NCI-H1694 treated with DMSO at 0.1 percent for 48 hours (cell line): Measurements from ENCODE around the gene TMEM52.
"Not testable (repeated sequence)": the region's sequence is repeated elsewhere in the genome, so short reads cannot be mapped to it uniquely, and the experiment has no call there.

Experiments
- DNase-seq: peaks from one replicate; lab custom pipeline; 2025; lab: John Stamatoyannopoulos, UW

Gene TMEM52

DNA sequence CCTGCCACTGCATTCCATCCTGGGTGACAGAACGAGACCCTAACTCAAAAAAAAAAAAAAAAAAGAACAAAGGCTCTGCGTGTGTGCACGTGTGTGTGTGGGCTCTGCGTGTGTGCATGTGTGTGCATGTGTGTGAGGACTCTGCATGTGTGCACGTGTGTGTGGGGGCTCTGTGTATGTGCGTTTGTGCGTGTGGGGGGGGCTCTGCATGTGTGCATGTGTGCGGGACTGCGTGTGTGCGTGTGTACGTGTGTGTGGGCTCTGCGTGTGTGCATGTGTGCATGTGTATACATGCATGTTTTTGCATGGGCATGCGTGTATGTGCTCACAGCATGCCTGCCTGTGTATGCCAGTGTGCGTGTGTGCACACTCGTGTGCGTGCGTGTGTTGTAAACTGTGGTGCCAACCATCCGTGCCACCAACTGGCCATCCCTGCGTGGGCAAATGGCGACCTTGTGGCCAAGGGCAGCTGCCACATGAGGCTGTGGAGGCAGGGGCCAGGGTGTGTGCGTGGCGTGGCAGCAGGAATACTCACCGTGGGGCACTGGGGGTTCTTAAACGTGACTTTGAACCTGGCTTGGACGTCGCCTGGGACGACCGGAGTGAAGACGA lies 26.8 kb upstream of the TMEM52 start:
- no peak for DNase-seq

DNA sequence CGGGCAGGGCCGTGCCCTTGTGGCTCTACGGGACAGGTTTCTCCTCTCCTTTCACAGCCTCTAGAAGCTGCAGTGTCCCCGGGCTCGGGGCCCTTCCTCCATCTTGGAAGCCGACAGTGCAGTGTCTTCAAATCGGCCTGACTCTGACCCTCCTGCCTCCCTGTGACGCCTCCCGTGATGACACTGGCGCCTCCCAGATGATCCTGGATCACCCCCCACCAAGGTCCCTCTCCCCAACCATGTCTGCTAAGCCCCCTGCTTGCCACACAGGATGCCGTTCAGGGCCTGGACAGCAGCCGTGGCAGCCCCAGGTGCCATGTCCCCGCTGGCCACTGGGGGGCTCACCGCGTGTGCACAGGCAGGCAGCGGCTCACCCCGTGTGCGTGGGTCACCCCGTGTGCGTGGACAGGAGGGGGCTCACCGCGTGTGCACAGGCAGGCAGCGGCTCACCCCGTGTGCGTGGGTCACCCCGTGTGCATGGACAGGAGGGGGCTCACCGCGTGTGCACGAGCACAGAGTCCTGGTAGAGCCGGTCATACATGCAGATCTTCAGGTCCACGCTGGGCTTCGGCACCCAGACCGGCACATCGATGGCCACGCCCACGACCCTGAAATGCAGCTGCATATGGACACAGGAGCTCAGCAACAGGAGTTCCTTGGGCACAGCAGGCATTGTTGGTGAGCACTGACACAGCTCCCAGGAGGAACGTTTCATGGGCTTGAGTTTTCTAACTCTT lies 24.9 kb upstream of the TMEM52 start:
- DNase-seq: peak; percentile 4

- no peak for DNase-seq
Measured at GRCh38 chr1:1942753-1943656, 23.9 kb upstream of the TMEM52 start.

- DNase-seq: no peak
Measured at GRCh38 chr1:1941868-1942752, 23.0 kb upstream of the TMEM52 start.

DNA sequence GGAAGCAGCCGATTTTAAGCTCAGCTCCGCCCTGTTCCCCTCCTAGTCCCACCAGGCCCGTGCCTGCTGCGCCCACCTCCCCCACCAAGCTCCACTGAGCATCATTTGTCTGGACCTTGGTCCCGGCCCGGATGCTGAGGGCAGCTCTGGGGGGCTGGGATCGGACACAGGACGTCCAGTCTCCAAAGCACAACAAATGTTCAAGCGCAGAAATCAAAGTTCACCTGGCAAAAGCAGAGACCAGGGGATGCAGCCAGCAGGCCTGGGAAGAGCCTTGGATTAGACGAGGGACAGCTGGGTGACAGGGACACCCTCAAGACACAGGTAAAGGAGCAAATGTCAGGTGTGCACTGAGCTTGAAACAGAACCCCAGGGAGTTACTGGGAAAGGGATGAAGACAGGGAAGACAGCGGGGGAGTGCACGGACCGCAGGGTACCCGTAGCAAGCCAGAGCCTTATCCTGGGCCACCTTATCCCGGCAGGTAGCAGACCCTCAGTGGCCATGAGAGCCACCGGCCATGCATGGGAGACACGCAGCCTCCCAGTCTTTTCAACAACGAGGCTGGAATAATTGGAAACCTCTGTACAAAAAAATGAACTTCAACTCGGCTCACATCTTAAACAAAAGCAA lies 22.2 kb upstream of the TMEM52 start:
- no peak for DNase-seq

DNA sequence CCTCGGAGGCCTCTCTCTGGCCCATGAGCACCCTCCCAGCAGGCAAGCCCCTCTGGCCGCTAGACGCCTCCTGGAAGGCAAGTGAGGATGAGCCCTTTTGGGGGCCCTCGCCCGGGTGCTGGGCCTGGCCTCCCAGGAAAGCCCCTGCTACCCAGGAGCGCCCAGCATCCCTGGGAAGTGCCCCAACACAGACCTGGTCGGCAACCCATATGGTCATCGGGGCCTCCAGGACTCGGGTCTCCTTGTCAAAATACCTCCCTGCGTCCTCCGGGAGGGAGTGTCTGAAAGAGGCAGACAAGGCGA lies 21.0 kb upstream of the TMEM52 start:
- DNase-seq: no peak

- DNase-seq: no peak
Measured at GRCh38 chr1:1939296-1940122, 20.4 kb upstream of the TMEM52 start.

- DNase-seq: no peak
Measured at GRCh38 chr1:1938613-1939295, 19.7 kb upstream of the TMEM52 start.

DNA sequence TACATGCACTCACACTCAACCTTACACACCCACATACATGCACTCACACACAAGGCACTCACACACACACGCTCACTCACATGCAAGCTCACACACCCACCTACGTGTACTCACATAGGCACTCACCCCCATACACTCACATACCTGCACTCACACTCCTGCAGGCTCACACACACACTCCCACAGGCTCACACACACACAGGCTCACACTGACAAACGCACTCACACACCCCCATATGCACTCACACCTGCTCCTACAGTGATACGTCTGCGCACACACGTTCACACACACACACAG lies 19.1 kb upstream of the TMEM52 start:
- no peak for DNase-seq

DNA sequence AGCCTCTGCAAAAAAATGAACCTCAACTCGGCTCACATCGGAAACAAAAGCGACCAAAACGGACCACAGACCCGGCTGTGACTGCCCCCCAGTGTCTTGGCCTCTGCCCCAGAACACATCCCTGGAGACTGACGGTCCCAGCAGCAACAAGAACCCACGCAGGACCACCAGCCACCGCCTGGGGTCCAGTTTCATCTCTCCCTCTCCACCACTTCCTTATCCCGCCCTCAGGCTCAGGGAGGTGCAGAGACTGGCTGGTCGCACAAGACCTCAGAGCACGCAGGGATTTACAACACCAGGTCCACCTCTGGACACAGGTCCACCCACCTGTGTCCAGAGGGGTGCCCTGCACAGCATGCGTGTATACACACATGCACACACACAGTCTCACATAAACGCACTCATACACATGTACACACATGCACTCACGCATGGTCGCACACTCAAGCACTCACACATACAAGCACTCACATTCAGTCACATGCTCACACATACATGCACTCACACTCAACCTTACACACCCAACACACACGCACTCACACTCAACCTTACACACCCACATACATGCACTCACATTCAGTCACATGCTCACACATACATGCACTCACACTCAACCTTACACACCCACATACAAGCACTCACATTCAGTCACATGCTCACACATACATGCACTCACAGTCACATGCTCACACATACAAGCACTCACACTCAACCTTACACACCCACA lies 18.6 kb upstream of the TMEM52 start:
- DNase-seq: no peak

GRCh38 chr1:1937061-1937460 lies 18.0 kb upstream of the TMEM52 start:
- DNase-seq: no peak

DNA sequence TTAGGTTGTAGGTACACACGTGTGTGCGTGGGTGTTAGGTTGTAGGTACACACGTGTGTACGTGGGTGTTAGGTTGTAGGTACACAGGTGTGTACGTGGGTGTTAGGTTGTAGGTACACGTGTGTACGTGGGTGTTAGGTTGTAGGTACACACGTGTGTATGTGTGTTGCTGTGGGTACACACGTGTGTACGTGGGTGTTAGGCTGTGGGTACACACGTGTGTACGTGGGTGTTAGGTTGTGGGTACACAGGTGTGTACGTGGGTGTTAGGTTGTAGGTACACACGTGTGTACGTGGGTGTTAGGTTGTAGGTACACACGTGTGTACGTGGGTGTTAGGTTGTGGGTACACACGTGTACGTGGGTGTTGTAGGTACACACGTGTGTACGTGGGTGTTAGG lies 15.8 kb upstream of the TMEM52 start:
- not testable (repeated sequence) for DNase-seq

- DNase-seq: no peak
Measured at GRCh38 chr1:1929639-1930545, 10.8 kb upstream of the TMEM52 start.

DNA sequence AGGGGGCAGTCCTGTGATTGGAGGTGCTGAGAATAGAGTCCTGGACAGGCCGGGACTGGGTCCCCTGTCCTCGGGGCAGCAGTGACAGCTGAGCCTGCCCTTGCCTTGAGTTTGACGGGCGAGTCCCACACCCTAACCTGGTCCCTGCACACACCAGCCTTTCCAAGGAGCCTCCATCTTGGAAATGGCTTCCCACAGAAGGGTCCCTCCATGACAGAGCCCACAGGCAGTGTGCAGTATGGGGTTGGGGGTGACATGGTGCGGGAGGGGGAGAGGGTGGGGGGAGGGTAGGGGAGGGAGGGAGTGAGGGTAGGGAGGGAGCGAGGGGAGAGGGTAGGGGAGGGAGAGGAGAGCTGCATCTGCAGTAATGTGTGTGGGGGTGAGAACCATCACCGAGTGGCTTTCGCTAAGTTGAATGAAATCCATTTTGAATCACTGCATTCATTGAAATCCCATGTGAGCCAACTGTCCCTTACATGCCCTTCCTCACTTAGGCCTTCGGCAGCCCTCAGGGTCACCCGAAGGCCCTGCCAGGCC lies 10.1 kb upstream of the TMEM52 start:
- no peak for DNase-seq

- no peak for DNase-seq
Measured at GRCh38 chr1:1928231-1929101, 9.4 kb upstream of the TMEM52 start.

GRCh38 chr1:1927751-1928150 lies 8.7 kb upstream of the TMEM52 start:
- DNase-seq: no peak
